GM21717 (cell line): ENCODE measurements around the gene RAPGEF2.
"Not testable (repeated sequence)": the region's sequence is repeated elsewhere in the genome, so short reads cannot be mapped to it uniquely, and the experiment has no call there.

ENCODE experiments used
- ATAC-seq: cut with Tn5 transposase; IDR thresholded peaks from one replicate; pipeline ENCODE4 v1.9.1; 2021; ENCODE audit warnings: mild to moderate bottlenecking, moderate library complexity; ENCODE audit not compliant: unreplicated experiment

Gene RAPGEF2

DNA sequence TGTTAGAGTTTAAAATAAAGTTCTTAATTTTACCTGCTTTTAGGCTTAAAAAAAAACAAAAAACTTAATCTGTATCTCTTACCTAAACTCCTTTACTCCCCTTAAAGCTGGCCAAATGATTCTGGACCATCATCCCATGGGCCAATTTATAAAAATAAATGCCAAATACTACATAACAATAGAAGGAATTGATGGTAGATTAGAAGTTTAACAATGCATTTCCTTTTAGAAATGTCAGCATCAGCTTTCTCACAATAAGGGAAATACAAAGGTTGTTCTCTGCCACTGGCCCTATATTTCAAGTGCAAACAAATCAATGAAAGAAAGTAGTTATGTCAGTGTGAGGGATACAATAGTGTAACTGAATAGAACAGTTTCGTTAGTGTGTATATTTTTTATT is 5.7 kb upstream of the RAPGEF2 start:
- ATAC-seq, result no peak

DNA sequence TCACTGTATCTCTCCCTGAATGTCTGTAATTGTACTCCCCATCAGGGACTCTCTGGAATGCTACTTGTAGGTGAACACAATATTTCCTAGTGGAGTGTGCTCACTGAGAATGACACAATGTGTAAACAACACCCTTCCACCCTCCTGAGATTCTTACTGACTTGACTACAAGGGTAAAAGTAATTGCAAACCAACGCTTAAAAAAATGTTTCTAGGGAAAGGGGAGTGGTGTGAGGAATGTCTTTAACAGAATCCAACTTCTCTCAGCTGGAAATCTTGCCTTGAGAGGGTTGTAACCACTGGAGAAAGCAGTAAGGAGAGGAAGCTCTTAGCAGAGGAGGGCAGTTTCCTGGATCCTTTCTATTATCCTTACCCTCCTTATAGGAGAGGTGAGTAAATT is 5.1 kb upstream of the RAPGEF2 start:
- ATAC-seq, result no peak

DNA sequence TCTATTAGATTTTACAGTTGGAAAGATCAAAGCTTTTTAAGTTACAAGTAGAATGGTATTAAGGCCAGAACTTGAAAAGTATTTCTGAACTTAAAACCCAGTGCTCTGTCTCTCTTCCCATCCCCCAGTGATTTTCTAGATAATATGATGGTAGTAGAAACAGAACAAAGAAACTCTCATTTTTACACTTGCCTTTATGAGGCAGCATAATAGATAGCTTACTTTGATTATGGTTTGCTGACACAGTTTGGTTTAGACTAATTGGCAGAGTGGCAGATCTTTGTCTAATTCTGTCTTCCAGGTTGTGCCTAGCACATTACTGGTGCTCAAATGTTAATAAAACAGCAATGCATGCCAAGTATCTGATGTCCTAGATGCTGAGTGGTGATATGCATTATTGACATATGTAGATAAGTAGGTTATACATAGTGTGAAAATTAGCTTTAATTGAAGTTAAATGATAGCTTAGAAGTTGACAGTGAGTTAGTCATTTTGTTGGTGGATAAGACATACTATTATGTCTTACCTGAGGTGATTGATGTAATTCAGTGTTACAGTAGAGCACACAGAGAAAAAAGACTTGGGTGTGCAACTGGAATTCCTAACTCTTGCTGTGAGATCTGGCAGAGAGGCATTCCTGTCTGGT is 4.3 kb upstream of the RAPGEF2 start:
- no peak for ATAC-seq

DNA sequence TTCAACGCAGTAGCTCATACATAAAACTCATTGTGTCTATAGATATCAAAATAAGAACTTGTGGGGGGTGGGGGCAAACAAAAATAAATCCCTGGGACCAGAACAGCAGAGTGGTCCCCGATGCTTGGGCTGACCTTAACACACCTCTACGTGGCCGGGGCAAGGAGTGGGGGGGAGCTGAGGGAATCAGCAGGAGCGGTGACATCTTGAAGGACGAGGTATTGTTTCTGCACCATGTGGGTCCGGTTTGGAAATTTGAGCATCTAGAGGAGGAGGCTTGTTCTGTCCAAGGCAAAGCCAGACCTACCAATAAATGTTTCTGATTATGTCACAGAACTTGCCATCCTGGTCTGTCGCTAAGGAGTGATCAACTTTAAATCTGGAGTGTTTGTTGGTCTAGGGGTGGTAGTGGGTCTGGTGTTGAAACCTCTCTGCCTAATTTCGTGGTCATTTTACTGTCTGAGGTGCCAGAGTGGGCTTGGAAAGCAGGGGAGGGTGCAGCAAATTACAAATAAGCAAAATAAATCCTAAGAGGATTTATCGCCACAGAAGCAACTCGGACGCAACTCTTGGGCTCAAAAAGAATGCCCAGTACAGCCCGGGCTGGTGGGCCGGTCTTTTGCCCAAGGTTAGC is 774 bp upstream of the RAPGEF2 start:
- ATAC-seq, result no peak

DNA sequence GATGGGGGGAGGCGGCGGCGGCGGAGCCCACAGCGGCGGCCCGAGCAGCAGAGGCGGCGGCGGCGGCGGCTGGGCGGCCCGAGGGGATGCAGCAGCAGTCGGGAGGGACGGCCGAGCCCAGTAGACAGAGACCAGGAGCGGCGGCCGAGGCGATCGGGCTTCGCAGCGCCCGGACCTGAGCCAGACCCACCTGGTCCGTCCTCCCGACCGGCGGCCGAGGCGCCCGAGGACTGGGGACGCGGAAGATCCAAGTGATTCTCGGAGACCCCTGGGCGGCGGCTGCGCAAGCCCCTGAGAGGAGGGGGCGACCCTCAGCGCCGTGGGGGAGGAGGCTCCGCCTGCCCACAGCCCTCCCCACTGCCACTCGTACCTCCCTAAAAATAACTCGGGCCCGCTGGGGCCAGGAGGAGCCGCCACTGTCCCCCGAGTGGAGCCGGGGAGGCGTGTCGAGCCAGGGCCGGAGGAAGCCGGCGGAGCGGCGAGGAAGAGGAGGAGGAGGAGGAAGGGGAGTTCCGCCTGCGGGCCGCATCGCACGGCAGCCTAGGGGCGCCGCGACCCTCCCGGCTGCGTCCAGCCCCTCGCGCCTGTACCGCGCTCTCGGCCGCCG is 608 bp downstream of the RAPGEF2 start:
- ATAC-seq, result peak; percentile 27

DNA sequence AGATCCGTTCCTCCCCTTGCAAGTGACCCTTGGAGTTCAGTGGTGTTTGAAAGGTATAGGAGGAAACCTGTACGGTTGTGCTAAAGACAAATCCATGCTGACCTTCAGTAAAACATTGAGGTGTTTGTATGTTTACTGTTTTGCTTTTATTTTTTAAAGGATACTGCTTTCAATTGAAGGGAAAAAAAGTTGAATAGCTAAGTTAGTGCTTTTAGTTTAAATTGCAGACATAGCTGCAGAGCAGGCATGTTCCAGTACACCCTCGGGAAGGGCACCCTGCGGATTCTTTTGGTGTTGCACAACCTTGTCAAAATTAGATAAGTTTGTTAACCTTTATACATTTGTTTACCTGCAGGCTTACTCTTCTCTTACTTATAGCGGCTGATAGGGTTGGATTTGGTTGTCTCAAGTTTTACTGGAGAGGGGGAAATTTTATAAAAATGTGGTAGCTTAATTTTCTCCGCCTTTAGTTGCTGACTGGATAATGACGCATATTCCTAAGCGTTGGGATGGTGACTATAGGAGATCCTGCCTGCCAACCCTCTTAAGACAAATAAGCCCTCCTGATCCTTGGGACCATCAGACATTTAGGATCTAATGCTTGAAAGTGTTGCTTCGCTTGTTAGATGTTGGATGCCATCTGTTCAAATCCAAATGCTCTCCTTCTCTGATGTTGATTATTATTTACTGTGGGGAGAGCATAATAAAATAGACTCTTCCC is 2.0 kb downstream of the RAPGEF2 start:
- ATAC-seq, result no peak

DNA sequence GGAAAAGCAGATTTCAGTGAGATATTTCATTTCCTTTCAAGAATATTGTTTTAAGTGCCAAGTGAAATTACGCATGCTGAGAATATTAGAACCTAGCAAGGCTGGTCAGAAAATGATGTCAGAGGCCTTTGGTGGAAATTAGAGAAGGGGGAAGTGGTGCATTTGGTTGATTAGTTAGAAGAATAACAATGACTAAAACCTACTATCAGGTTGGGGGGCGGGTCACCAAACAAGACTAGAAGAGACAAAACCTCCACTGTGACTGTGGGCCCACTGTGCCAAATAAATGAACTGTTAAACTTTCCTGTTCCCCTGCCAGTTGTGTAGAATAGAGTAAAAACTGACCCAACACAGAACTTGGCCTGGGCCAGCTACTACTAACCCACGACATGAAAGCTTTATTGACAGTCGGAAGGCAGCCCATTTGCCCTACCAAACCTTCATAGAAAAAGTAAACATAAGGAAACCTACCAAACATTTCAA is 2.9 kb downstream of the RAPGEF2 start:
- ATAC-seq, result peak; percentile 11

DNA sequence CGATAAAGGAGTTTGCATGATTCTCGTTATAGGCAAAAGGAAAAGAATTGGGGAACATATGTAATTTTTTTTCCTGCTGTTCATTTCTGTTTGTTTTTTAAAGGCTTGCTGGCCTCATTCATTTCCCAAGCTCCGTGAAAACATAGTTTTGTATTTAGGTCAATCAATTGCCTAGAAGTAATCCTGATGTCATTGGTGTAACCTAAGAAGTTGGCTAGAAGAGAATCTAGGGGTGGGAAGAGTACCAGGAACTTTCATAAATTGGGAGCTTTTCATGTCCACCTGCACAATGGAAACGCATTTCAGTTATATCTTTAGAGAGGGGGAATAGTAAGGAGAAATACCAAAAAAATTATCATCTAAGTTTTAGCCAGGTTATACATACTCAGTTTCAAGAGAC is 3.8 kb downstream of the RAPGEF2 start:
- ATAC-seq, result no peak

DNA sequence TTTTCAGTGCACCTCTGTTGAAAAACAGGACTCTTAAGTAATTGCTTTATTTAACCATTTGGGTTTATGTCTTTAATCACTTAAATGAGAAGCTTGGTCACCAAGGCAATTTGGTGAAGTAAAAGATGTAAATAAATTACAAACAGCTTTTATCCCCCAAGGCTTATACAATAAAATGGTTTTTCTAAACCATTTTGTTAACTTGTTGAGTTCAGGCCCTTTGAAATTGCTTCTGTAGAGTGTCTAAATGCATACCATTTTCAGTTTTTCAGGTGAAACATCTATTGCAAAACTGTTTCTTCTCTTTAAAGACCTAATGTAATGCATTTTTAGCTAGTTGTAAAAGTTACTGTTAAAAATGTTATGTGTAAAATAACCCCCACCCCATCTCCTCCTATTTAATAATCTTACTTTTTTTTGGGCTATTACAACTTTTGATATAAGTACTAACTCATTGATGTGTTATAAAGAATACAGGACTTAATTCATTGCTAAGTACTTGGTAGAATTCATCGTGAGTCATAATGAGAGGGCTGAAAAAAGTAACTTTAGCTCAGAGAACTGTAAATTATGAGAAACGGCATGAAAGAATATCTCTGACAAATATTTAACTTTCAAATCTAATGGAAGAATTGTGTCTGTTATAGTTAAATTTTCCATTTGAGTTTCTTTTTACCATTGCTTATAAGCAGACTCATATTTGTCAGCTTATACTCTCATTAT is 4.5 kb downstream of the RAPGEF2 start:
- ATAC-seq, result no peak

DNA sequence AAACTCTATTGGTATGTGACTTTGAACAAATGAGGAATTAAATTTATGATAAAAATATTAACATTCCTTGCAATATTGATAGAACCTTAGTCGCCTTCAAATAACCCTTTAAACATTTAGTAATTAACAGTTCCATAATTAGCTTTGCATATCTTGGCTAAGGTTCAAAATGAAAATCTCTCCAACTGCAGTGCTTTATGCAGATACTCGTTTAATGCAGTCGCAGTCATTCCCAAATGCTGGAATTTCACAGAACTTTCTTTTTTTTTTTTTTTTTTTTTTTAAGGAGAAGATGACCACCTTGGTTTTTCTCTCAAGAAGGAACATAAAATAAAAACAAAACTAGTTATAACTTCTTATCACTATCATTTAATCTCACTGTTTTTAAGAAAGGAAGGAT is 5.2 kb downstream of the RAPGEF2 start:
- no peak for ATAC-seq

DNA sequence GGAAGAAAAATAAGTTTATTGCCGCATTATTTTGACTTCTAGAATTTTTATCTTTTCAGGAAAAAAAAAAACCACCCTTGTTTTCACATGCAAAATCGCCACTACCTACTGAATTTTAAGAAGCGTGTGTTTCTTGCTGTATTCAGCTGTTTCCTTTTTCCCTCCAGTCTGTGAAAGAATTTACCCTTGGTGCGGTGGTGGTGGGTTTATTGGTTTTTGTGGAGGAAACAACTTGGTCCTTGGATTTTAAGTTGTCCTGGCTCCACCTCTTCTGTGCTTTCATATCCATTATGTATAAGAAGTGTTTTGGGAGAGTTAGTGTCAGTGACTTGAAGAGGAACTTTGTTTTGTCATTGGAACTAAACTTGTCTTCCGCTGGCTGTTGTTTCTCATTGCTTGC is 8.1 kb downstream of the RAPGEF2 start:
- ATAC-seq, result no peak

DNA sequence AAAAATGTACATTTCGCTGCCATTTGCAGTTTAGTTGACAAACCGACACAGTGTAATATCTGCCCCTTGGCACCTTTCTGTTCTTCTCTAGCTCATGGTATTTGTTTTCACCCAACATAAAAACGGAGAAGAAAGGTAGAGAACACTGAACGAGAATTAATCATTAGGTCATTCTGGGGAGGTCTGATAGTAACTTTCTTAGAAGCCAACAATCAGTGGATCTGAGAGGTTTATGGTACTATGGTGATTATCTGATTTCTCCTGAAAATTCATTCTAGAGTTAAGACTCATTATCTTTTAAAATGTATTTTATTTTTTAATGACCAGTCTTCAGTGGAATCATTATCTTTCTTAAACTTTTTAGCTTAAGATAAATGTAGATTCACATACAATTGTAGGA is 8.5 kb downstream of the RAPGEF2 start:
- no peak for ATAC-seq

DNA sequence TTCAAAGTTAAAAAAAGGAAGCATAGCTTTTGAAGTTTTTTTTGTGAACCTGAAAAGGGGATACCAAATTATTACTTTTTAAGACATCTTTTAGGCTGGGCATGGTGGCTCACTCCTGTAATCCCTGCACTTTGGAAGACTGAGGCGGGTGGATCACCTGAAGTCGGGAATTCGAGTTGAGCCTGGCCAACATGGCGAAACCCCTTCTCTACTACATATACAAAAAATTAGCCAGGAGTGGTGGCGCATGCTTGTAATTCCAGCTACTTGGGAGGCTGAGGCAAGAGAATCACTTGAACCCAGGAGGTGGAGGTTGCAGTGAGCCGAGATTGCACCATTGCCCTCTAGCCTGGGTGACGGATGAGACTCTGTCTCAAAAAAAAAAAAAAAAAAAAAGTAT is 10.5 kb downstream of the RAPGEF2 start:
- not testable (repeated sequence) for ATAC-seq

DNA sequence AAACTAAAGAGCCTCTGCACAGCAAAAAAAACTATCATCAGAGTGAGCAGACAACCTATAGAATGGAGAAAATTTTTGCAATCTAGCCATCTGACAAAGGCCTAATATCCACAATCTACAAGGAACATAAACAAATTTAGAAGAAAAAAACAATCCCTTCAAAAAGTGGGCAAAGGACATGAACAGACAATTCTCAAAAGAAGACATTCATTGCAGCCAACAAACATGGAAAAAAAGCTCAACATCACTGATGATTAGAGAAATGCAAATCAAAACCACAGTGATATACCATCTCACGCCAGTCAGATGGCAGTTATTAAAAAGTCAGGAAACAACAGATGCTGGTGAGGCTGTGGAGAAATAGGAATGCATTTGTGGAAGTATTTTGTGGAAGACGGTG is 13.2 kb downstream of the RAPGEF2 start:
- not testable (repeated sequence) for ATAC-seq

DNA sequence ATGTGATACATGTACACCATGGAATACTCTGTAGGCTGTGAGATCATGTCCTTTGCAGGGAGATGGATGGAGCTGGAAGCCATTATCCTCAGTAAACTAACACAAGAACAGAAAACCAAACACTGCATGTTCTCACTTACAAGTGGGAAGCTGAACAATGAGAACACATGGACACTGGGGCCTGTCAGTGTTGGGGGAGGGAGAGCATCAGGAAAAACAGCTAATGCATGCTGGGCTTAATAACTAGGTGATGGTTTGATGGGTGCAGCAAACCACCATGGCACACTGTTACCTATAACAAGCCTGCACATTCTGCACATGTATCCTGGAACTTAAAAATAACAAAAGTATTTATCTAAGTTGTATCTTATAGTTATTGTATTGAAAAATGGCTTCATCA is 13.8 kb downstream of the RAPGEF2 start:
- not testable (repeated sequence) for ATAC-seq

DNA sequence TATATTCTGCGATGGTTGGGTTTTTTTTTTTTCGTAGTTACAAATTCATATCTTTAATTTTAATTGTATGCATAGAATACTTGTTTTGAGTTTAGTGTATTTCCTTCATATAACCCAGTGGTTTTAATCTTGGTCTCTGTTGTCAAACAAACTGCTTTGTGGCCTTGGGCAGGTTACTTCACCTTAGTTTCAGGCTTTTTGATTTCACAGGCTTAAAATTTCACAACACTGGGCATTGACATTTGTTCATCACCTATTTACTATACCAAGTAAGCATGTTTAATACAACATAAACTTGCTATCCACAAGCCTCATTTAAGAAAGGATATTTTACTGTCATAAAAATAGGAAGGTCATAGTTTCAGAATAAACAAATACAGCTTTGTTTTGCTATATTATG is 14.7 kb downstream of the RAPGEF2 start:
- no peak for ATAC-seq

DNA sequence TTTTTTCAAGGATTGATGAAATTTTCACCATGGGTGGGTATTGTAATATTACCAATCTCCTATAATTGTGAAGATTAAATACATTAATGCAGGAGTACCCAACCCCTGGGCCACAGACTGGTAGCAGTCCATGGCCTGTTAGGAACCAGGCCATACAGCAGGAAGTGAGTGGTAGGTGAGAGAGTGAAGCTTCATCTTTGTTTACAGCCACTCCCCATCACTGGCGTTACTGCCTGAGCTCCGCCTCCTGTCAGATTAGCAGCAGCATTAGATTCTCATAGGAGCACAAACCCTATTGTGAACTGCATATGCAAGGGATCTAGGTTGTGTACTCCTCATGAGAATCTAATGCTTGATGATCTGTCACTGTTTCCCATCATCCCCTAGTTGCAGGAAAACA is 15.1 kb downstream of the RAPGEF2 start:
- ATAC-seq, result no peak

DNA sequence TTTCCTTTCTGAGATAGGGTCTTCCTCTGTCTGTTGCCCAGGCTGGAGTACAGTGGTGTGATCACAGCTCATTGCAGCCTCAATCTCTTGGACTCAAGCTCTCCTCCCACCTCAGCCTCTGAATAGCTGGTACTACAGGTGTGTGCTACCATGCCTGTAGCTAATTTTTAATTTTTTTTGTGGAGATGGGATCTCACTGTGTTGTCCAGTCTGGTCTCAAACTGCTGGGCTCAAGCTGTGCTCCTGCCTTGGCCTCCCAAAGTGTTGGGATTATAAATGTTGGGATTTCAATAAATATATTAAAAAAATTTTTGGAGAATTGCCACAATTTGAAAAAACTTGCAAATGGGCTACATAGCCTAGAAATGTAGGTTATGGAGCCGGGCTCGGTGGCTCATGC is 18.5 kb downstream of the RAPGEF2 start:
- ATAC-seq, result no peak

DNA sequence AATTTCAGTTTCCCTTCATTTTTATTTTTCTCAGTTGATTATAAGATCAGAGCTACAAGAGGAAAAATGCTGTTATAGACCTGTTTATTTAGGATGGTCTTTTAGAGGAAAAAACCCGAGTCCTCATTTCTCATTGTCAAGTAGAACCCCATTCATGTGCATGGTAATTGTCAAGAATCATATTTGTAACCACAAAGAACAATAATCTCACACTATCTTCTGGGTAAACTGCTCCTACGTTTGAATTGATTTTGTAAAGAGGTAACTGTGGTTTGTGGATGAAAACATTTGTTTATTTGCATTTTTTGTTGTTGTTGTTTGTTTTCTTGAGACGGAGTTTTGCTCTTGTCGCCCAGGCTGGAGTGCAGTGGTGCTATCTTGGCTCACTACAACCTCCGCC is 23.8 kb downstream of the RAPGEF2 start:
- ATAC-seq, result no peak

DNA sequence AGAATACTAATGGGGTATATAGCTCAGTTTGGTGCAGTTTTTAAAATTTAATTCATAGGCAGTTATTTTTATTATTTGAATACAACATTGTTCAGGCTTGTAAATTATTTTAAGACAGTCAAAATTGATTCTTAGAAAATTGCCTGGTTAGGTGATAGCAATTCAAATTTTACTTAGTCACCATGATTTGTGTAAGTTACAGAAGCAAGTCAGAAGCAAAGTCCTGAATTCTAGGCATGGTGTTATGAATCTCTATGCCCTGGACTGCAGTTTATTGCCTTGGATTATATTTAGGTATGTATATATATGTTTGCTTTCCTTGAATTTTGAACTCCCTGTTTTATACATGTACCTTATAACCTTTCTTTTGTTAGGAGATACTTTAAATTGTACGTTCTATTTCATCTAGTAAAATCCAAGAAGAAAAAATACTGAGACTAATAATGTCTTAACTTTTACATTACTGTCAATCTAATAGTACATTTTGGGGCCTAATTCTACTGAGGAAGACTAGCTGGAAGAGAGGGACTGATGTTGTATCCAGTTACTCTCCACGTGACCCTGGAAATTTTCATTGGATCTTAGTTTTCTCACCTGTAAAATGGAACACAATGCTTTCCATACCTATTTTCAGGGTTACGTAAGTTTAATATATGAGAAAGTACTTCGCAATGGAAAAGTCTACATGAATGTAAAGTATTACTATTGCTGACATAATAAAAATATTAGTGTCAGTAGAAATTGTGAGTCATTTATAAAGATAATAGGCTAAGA is 25.1 kb downstream of the RAPGEF2 start:
- no peak for ATAC-seq
